AG04450 (cell line): ENCODE measurements around the gene RASGRF1. TPM values are rescaled to one million over a fixed set of nuclear protein-coding genes. Genes with fewer than 3 reads are reported as not detected.

ENCODE experiments used
- CTCF ChIA-PET: fragments of 300-600, 350-600 bp; formaldehyde crosslinking; extraction: SDS; loops from one replicate; lab custom pipeline; 2022; ENCODE audit warnings: antibody characterized with exemption, inconsistent platforms; lab: Charles Lee
- POLR2A ChIA-PET: fragments of 350-600 bp; formaldehyde crosslinking; extraction: SDS; loops from one replicate; lab custom pipeline; 2021; ENCODE audit warnings: antibody characterized with exemption, inconsistent platforms; lab: Yijun Ruan, JAX
- DNase-seq: peaks from one replicate; pipeline ENCODE4 v3.0.0-alpha.2; 2011; ENCODE audit warnings: low read depth, low spot score
- H3K27ac ChIP-seq: one replicate; pipeline ENCODE4 v1.5.1; 2012; ENCODE audit warnings: low read depth, low read length, control low read depth
- H3K27me3 ChIP-seq: one replicate; pipeline ENCODE4 v1.6.0; 2012; ENCODE audit warnings: low read length; ENCODE audit not compliant: control insufficient read depth, insufficient read depth
- H3K4me3 ChIP-seq: 2 replicates; pipeline ENCODE4 v1.5.1; 2011; ENCODE audit warnings: mild to moderate bottlenecking, low read depth, low read length, control low read depth
- H3K9me3 ChIP-seq: 2 replicates; pipeline ENCODE4 v1.5.1; 2012; ENCODE audit warnings: low read length; ENCODE audit not compliant: control insufficient read depth, insufficient read depth
- polyA plus RNA-seq: library from polyadenylated mRNA; depleted of rRNA; stranded (reverse); fragments of >200 nt; gene quantifications from 2 replicates; pipeline ENCODE4 v1.2.3, GENCODE V29; 2011
- TF ChIP-seq, protein P1 (sequence below): IDR thresholded peaks from 2 replicates; pipeline ENCODE4 v1.5.1; 2011; ENCODE audit warnings: low read depth, low read length, control low read depth, inconsistent platforms

Gene RASGRF1
- polyA plus RNA-seq, 1 experiment: 0.25 TPM

DNA sequence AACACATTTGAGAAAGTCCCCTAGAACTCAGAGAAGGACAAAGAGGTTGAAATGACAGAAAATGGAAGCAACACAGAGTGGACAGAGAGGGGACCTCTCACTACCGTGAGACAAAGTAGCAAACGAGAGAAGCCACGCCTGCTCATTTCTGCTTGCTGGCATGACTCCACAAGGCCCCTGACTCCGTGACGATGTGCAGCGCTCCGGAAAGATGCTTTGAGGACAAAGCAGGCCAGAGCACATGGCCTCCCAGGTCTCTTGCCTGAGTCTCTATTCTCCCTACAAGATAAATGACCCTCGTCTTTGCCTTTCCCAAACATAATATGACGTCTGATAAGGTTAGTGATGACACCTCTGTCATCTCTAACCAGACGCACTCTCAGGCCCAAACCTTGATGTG is 81.9 kb downstream of the RASGRF1 start:
- ChIA-PET CTCF (no interaction called here), POLR2A (no interaction called here)
- Histone ChIP-seq H3K27ac (no peak overlapping the region), H3K27me3 (peaks cover 6% of the 10 kb centered on the region), H3K4me3 (no peak overlapping the region), H3K9me3 (peaks cover 6% of the 10 kb centered on the region; the same call in 1 of the 2 replicates)
- DNase-seq: no peak
- TF ChIP-seq, protein P1, sequence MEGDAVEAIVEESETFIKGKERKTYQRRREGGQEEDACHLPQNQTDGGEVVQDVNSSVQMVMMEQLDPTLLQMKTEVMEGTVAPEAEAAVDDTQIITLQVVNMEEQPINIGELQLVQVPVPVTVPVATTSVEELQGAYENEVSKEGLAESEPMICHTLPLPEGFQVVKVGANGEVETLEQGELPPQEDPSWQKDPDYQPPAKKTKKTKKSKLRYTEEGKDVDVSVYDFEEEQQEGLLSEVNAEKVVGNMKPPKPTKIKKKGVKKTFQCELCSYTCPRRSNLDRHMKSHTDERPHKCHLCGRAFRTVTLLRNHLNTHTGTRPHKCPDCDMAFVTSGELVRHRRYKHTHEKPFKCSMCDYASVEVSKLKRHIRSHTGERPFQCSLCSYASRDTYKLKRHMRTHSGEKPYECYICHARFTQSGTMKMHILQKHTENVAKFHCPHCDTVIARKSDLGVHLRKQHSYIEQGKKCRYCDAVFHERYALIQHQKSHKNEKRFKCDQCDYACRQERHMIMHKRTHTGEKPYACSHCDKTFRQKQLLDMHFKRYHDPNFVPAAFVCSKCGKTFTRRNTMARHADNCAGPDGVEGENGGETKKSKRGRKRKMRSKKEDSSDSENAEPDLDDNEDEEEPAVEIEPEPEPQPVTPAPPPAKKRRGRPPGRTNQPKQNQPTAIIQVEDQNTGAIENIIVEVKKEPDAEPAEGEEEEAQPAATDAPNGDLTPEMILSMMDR: no peak

DNA sequence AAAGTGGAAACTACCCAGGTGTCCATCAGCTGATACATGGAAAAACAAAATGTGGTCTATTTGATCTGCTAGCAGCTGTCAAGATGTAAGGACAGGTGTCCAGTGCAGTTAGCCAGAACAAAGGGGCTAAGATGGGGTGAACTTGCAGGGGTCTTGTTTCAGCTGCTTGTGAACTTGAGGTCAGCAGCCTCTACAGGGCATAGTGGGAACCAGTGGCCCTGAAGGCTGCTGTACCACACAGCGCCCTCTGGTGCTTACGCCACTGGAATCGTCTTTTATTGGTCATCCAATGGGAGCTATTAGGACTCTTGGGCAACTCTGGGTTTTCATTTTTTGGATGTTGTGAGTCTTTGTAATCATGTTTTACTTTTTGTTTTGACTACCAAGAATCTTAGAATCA is 83.5 kb downstream of the RASGRF1 start:
- H3K27ac ChIP-seq: no peak overlapping the region
- ChIA-PET CTCF (interaction anchor here (0.5 to 2.0 kb wide), 12 partner anchors 9 to 157 kb away, joined by 3 to 14 read pairs (median 4); no protein-coding TSS in a partner anchor), POLR2A (interaction anchor here (0.7 kb wide), 1 partner anchor 63 kb away, joined by 4 read pairs; no protein-coding TSS in a partner anchor)
- DNase-seq: no peak
- peaks cover 2% of the 10 kb centered on the region for H3K27me3 ChIP-seq
- peaks cover 9% of the 10 kb centered on the region; the same call in 1 of the 2 replicates for H3K9me3 ChIP-seq
- H3K4me3 ChIP-seq: no peak overlapping the region
- TF ChIP-seq, protein P1: peak; percentile 58

DNA sequence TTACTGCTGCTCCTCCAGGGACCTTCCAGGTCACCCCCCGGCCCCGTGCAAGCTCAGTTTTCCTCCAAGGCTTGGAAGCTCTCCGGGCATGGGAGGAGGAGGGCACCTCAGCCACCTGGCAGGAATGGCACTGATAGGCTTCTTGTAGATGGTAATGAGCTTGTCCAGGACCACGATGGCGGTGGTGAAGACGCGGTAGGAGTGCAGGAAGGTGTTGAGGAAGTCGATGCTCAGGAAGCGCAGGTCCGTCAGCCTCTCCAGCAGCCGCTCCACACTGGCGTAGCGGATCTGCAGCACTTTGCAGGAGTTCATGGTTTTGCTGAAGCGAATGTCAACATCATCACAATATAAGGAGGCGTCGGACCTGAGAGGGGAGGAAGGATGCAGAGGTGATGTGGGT is 84.5 kb downstream of the RASGRF1 start:
- POLR2A ChIA-PET: no interaction called here
- CTCF ChIA-PET: interaction anchor here (1.2 to 2.0 kb wide), 4 partner anchors 8 to 96 kb away, joined by 4 to 12 read pairs (median 4); no protein-coding TSS in a partner anchor
- H3K27me3 ChIP-seq: no peaks in the 10 kb centered on the region
- H3K27ac ChIP-seq: no peak overlapping the region
- TF ChIP-seq, protein P1: no peak
- H3K4me3 ChIP-seq: no peak overlapping the region
- DNase-seq: no peak
- H3K9me3 ChIP-seq: peaks cover 9% of the 10 kb centered on the region; the same call in 1 of the 2 replicates

DNA sequence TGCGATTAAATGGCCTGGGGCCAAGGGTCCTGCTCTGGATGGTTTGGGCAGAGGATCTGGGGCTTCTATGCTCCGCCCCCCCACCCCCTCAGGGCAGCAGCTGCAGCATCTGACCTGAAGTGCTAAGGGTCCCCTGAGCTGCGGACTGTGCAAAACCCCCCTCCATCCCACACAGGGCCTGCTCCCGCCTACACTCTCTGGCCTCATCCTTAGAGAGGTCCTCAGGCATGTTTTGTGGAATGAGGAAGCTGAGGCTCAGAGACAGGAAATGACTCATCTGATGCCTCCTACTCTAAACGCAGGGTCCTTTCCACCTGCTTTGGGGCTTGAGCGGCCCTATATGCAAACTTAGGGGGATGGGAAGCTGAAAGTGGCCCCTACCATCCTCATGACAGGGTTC is 86.2 kb downstream of the RASGRF1 start:
- POLR2A ChIA-PET: interaction anchor here (0.5 to 2.4 kb wide), 3 partner anchors 13 to 16 kb away, joined by 3 to 6 read pairs (median 5); no protein-coding TSS in a partner anchor
- CTCF ChIA-PET: interaction anchor here (1.0 to 1.3 kb wide), 2 partner anchors 25 to 180 kb away, joined by 4 to 8 read pairs; no protein-coding TSS in a partner anchor
- Histone ChIP-seq H3K27ac (peak overlapping the region; percentile 61), H3K4me3 (no peak overlapping the region), H3K9me3 (peaks cover 9% of the 10 kb centered on the region; the same call in 1 of the 2 replicates), H3K27me3 (no peaks in the 10 kb centered on the region)
- TF ChIP-seq, protein P1: no peak
- peak; percentile 56 for DNase-seq

DNA sequence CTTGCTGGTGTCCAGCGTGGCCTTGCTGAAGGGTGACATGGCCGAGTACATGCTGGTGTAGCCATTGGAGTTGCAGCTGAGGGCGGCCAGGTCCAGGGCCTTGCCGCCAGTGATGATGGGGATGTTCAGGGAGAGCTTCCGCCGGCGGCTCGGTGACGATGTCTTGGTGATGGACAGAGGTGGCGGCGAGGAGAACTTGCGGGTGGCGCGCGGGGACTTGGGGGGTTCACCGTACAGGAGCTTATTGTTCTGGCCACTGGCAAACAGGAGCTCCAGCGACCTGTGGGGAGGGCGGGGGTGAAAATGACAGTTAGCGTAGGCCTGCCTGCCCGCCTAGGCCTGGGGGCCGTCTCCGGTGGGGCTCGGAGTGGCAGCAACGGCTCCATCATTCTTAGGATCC is 86.7 kb downstream of the RASGRF1 start:
- POLR2A ChIA-PET: interaction anchor here (0.5 to 2.4 kb wide), 3 partner anchors 12 to 16 kb away, joined by 3 to 6 read pairs (median 5); no protein-coding TSS in a partner anchor
- Histone ChIP-seq H3K27ac (peak overlapping the region; percentile 52), H3K27me3 (no peaks in the 10 kb centered on the region), H3K4me3 (no peak overlapping the region), H3K9me3 (peaks cover 9% of the 10 kb centered on the region; the same call in 1 of the 2 replicates)
- TF ChIP-seq, protein P1: no peak
- DNase-seq: no peak
- CTCF ChIA-PET: interaction anchor here (1.0 to 1.3 kb wide), 2 partner anchors 25 to 181 kb away, joined by 4 to 8 read pairs; no protein-coding TSS in a partner anchor
